HG03135 (cell line): ENCODE data around the gene MISP3.
"Not testable (repeated sequence)": the region's sequence is repeated elsewhere in the genome, so short reads cannot be mapped to it uniquely, and the experiment has no call there.

ENCODE experiments used
- ATAC-seq: cut with Tn5 transposase; IDR thresholded peaks from one replicate; pipeline ENCODE4 v1.9.1; 2021; ENCODE audit warnings: mild to moderate bottlenecking, moderate library complexity; ENCODE audit not compliant: unreplicated experiment

Gene MISP3

GRCh38 chr19:14072535-14073260 lies at the start of gene MISP3:
TSS of gene MISP3 (plus strand) at chr19:14072786. CDS start at chr19:14073310, 524 bp downstream.
- no peak for ATAC-seq

- ATAC-seq = no peak
These were observed 49.0 kb upstream of the MISP3 start for GRCh38 chr19:14023404-14024235.

- ATAC-seq = not testable (repeated sequence)
These were observed 45.9 kb upstream of the MISP3 start for GRCh38 chr19:14026652-14027192.

GRCh38 chr19:14027856-14028450 lies 44.6 kb upstream of the MISP3 start, which contains the start of gene RLN3:
TSS of gene RLN3 (plus strand) at chr19:14028148. CDS start at chr19:14028205, 57 bp downstream.
- ATAC-seq = no peak

- no peak for ATAC-seq
These were observed 43.7 kb upstream of the MISP3 start for GRCh38 chr19:14028901-14029300.

GRCh38 chr19:14030997-14031718 lies 41.4 kb upstream of the MISP3 start:
- peak; percentile 47 for ATAC-seq

- peak; percentile 72 for ATAC-seq
These were observed 40.7 kb upstream of the MISP3 start, which contains the start of gene IL27RA for GRCh38 chr19:14031719-14032480. TSS of gene IL27RA (plus strand) at chr19:14031762. CDS start at chr19:14031873, 111 bp downstream.

GRCh38 chr19:14033946-14034345 lies 38.6 kb upstream of the MISP3 start:
- ATAC-seq = no peak

- not testable (repeated sequence) for ATAC-seq
These were observed 37.4 kb upstream of the MISP3 start for GRCh38 chr19:14035159-14035558.

- ATAC-seq = no peak
These were observed 36.9 kb upstream of the MISP3 start for GRCh38 chr19:14035706-14036105.

- no peak for ATAC-seq
These were observed 33.4 kb upstream of the MISP3 start for GRCh38 chr19:14039181-14039580.

GRCh38 chr19:14042659-14043608 lies 29.7 kb upstream of the MISP3 start:
- not testable (repeated sequence) for ATAC-seq

GRCh38 chr19:14047866-14048265 lies 24.7 kb upstream of the MISP3 start:
- not testable (repeated sequence) for ATAC-seq

- no peak for ATAC-seq
These were observed 24.0 kb upstream of the MISP3 start for GRCh38 chr19:14048443-14049153.

GRCh38 chr19:14050512-14050911 lies 22.1 kb upstream of the MISP3 start:
- ATAC-seq = no peak

- ATAC-seq = not testable (repeated sequence)
These were observed 21.6 kb upstream of the MISP3 start for GRCh38 chr19:14050961-14051360.

- no peak for ATAC-seq
These were observed 20.6 kb upstream of the MISP3 start for GRCh38 chr19:14051980-14052379.

GRCh38 chr19:14052470-14052869 lies 20.1 kb upstream of the MISP3 start:
- no peak for ATAC-seq
